HEK293T (cell line): ENCODE data around the gene SPATA2.

Source experiments
- CTCF ChIA-PET: fragments of 350-600 bp; formaldehyde crosslinking; extraction: SDS; loops from one replicate; lab custom pipeline; 2021; ENCODE audit warnings: antibody characterized with exemption, inconsistent platforms; lab: Yijun Ruan, JAX
- POLR2A ChIA-PET: fragments of 350-600 bp; formaldehyde crosslinking; extraction: SDS; loops from one replicate; lab custom pipeline; 2020; ENCODE audit warnings: antibody characterized with exemption, inconsistent platforms; lab: Yijun Ruan, JAX
- DNase-seq: peaks from one replicate; pipeline ENCODE4 v3.0.0; 2012; ENCODE audit warnings: mixed read lengths; ENCODE audit errors: extremely low spot score
- ARNT ChIP-seq: fragments of 450-650 bp; IDR thresholded peaks from 2 replicates; pipeline ENCODE4 v1.6.1; 2017; ENCODE audit warnings: mild to moderate bottlenecking
- BHLHE40 ChIP-seq: fragments of 450-650 bp; IDR thresholded peaks from 2 replicates; pipeline ENCODE4 v1.6.1; 2016; ENCODE audit warnings: mild to moderate bottlenecking, moderate library complexity, borderline replicate concordance
- CTBP1 ChIP-seq: fragments of 450-650 bp; IDR thresholded peaks from 2 replicates; pipeline ENCODE4 v1.6.1; 2016; ENCODE audit warnings: borderline replicate concordance
- ELF4 ChIP-seq: fragments of 450-650 bp; IDR thresholded peaks from 2 replicates; pipeline ENCODE4 v1.6.1; 2017; ENCODE audit warnings: antibody characterized with exemption
- FOXA1 ChIP-seq: fragments of 450-650 bp; IDR thresholded peaks from 2 replicates; pipeline ENCODE4 v1.6.1; 2016; ENCODE audit warnings: mild to moderate bottlenecking
- FOXK2 ChIP-seq: fragments of 450-650 bp; IDR thresholded peaks from 2 replicates; pipeline ENCODE4 v1.6.1; 2016; ENCODE audit warnings: mild to moderate bottlenecking
- FOXM1 ChIP-seq: fragments of 450-650 bp; IDR thresholded peaks from 2 replicates; pipeline ENCODE4 v1.6.1; 2017; ENCODE audit warnings: mild to moderate bottlenecking, borderline replicate concordance
- HDGF ChIP-seq: fragments of 450-650 bp; IDR thresholded peaks from 2 replicates; pipeline ENCODE4 v1.6.1; 2017; ENCODE audit warnings: antibody characterized with exemption, borderline replicate concordance
- L3MBTL2 ChIP-seq: fragments of 450-650 bp; conservative IDR thresholded peaks from 2 replicates; pipeline ENCODE4 v1.6.1; 2016; ENCODE audit warnings: mild to moderate bottlenecking
- LEF1 ChIP-seq: fragments of 450-650 bp; IDR thresholded peaks from 2 replicates; pipeline ENCODE4 v1.6.1; 2017; ENCODE audit warnings: mild to moderate bottlenecking, borderline replicate concordance
- NFRKB ChIP-seq: fragments of 450-650 bp; IDR thresholded peaks from 2 replicates; pipeline ENCODE4 v1.6.1; 2016; ENCODE audit warnings: mild to moderate bottlenecking, moderate library complexity
- PKNOX1 ChIP-seq: fragments of 450-650 bp; IDR thresholded peaks from 2 replicates; pipeline ENCODE4 v1.6.1; 2016
- SP1 ChIP-seq: fragments of 450-650 bp; IDR thresholded peaks from 2 replicates; pipeline ENCODE4 v1.6.1; 2017
- SUZ12 ChIP-seq: fragments of 450-650 bp; IDR thresholded peaks from 2 replicates; pipeline ENCODE4 v1.6.1; 2016; ENCODE audit warnings: mild to moderate bottlenecking
- TARDBP ChIP-seq: fragments of 450-650 bp; IDR thresholded peaks from 2 replicates; pipeline ENCODE4 v1.6.1; 2016
- ZNF384 ChIP-seq: fragments of 450-650 bp; IDR thresholded peaks from 2 replicates; pipeline ENCODE4 v1.6.1; 2016

SPATA2 gene

GRCh38 chr20:49893242-49894072 lies 21.9 kb downstream of the SPATA2 start:
- ChIA-PET CTCF (interaction anchor here (0.7 to 1.7 kb wide), 4 partner anchors 9 to 573 kb away, joined by 3 to 4 read pairs (median 4); no protein-coding TSS in a partner anchor), POLR2A (no interaction called here)
- no peak for TF ChIP-seq CTBP1
- no peak for TF ChIP-seq LEF1
- TF ChIP-seq ZNF384: no peak
- TF ChIP-seq FOXM1: no peak
- no peak for TF ChIP-seq NFRKB
- TF ChIP-seq ELF4: no peak
- no peak for TF ChIP-seq FOXK2
- no peak for DNase-seq

- ChIA-PET POLR2A (no interaction called here), CTCF (interaction anchor here (0.7 to 1.7 kb wide), 3 partner anchors 17 to 572 kb away, joined by 4 read pairs; no protein-coding TSS in a partner anchor)
Measured at GRCh38 chr20:49892817-49893216, 22.5 kb downstream of the SPATA2 start.

GRCh38 chr20:49892260-49892659 lies 23.1 kb downstream of the SPATA2 start:
- DNase-seq: no peak
- no peak for TF ChIP-seq FOXM1
- CTCF ChIA-PET: interaction anchor here (1.4 to 1.7 kb wide), 2 partner anchors 18 to 282 kb away, joined by 4 read pairs; no protein-coding TSS in a partner anchor
- POLR2A ChIA-PET: no interaction called here

More at GRCh38 chr20:49892817-49893216, 22.5 kb downstream of the SPATA2 start:
- no peak for TF ChIP-seq FOXM1
- no peak for TF ChIP-seq SP1
- no peak for DNase-seq

GRCh38 chr20:49891476-49892110 lies 23.7 kb downstream of the SPATA2 start:
- ChIA-PET POLR2A (interaction anchor here (0.8 kb wide), 1 partner anchor 27 kb away, joined by 3 read pairs; no protein-coding TSS in a partner anchor), CTCF (interaction anchor here (1.4 kb wide), 1 partner anchor 281 kb away, joined by 4 read pairs; no protein-coding TSS in a partner anchor)
- no peak for TF ChIP-seq NFRKB
- TF ChIP-seq SUZ12: no peak
- no peak for TF ChIP-seq FOXM1
- TF ChIP-seq HDGF: no peak
- no peak for TF ChIP-seq FOXK2
- no peak for TF ChIP-seq TARDBP
- no peak for TF ChIP-seq ARNT
- TF ChIP-seq L3MBTL2: no peak
- DNase-seq: no peak

GRCh38 chr20:49890471-49891361 lies 24.6 kb downstream of the SPATA2 start:
- DNase-seq: no peak
- TF ChIP-seq HDGF (no peak), SUZ12 (no peak), LEF1 (no peak), FOXK2 (no peak), NFRKB (no peak), PKNOX1 (no peak), FOXA1 (no peak), ARNT (no peak), TARDBP (no peak)
- ChIA-PET CTCF (no interaction called here), POLR2A (interaction anchor here (0.7 to 0.8 kb wide), 2 partner anchors 16 to 28 kb away, joined by 3 to 4 read pairs; no protein-coding TSS in a partner anchor)

GRCh38 chr20:49889935-49890333 lies 25.4 kb downstream of the SPATA2 start:
- no peak for TF ChIP-seq PKNOX1
- no peak for TF ChIP-seq FOXA1
- no peak for TF ChIP-seq CTBP1
- no peak for TF ChIP-seq FOXM1
- no peak for TF ChIP-seq ZNF384
- no peak for TF ChIP-seq L3MBTL2
- no peak for TF ChIP-seq SP1
- no peak for TF ChIP-seq ELF4
- no peak for TF ChIP-seq ARNT
- no peak for TF ChIP-seq SUZ12
- TF ChIP-seq LEF1: no peak
- no peak for TF ChIP-seq NFRKB
- no peak for TF ChIP-seq BHLHE40
- TF ChIP-seq TARDBP: no peak
- TF ChIP-seq HDGF: no peak
- TF ChIP-seq FOXK2: no peak
- CTCF ChIA-PET: no interaction called here
- POLR2A ChIA-PET: interaction anchor here (0.7 kb wide), 1 partner anchor 17 kb away, joined by 4 read pairs; no protein-coding TSS in a partner anchor
- no peak for DNase-seq
